Glutamatergic neuron (in vitro differentiated cells): ENCODE data around the gene CFAP61. TPM values are rescaled to one million over a fixed set of nuclear protein-coding genes. Genes with fewer than 3 reads are reported as not detected.

Source experiments
- DNase-seq: peaks from one replicate; pipeline ENCODE4 v3.0.0; 2022
- H3K27ac Mint-ChIP-seq: one replicate; pipeline ENCODE4 v1.8.0; 2020; ENCODE audit warnings: mild to moderate bottlenecking, mixed read lengths, inconsistent platforms; ENCODE audit not compliant: unreplicated experiment
- H3K27me3 Mint-ChIP-seq: one replicate; pipeline ENCODE4 v1.8.0; 2020; ENCODE audit warnings: mild to moderate bottlenecking, moderate library complexity, mixed read lengths, inconsistent platforms; ENCODE audit not compliant: unreplicated experiment
- H3K36me3 Mint-ChIP-seq: one replicate; pipeline ENCODE4 v1.8.0; 2020; ENCODE audit warnings: mild to moderate bottlenecking, mixed read lengths, inconsistent platforms; ENCODE audit not compliant: unreplicated experiment
- H3K4me1 Mint-ChIP-seq: one replicate; pipeline ENCODE4 v1.8.0; 2020; ENCODE audit warnings: mild to moderate bottlenecking, low read depth, mixed read lengths, inconsistent platforms; ENCODE audit not compliant: unreplicated experiment
- H3K4me3 Mint-ChIP-seq: one replicate; pipeline ENCODE4 v1.8.0; 2020; ENCODE audit warnings: mild to moderate bottlenecking, mixed read lengths, inconsistent platforms; ENCODE audit not compliant: unreplicated experiment
- H3K9me3 Mint-ChIP-seq: one replicate; pipeline ENCODE4 v1.8.0; 2020; ENCODE audit warnings: mild to moderate bottlenecking, moderate library complexity, mixed read lengths, inconsistent platforms; ENCODE audit not compliant: unreplicated experiment
- total RNA-seq: library from RNA; stranded (reverse); fragmentation: NEBNext Ultra II Directional; extraction: Animal tissue kit (Norgen Biotek cat#: 25700); gene quantifications from one replicate; pipeline ENCODE4 v1.2.1, GENCODE V29; 2021; ENCODE audit not compliant: unreplicated experiment
- TF ChIP-seq, protein P1 (sequence below): fragments of 200-600 bp; sonication (generic); IDR thresholded peaks from one replicate; pipeline ENCODE4 v1.5.0; 2021; ENCODE audit not compliant: partially characterized antibody, unreplicated experiment

Gene CFAP61
- total RNA-seq, 1 donor from 2014 or later: 5.0 TPM

DNA sequence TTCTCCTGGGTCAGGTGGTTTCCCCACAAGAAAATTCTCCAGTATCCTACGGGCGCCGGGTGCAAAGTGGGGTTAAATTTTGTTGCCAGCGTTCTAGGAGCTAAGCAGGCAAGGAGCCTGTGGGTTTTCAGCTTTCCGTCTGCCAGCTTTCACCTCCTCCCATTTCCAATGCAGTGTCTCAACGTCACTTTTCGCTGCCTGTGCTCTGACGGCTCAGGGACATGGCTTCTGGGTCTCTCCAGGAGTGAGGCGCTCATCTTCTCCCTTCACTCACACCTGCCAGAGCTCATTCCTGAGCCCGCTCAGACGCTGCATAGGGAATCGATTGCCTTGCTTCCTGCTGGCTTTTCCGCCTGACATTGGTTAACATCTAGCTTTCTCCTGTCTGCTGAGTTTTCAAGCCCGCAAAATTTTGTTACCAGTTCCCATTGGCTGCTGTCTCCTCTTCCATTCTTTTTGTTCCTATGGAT is 42.5 kb upstream of the CFAP61 start:
- Mint-ChIP-seq H3K9me3 (no peaks in the 10 kb centered on the region), H3K4me1 (peaks cover 4% of the 10 kb centered on the region), H3K27ac (peak overlapping the region; percentile 62), H3K27me3 (no peaks in the 10 kb centered on the region), H3K36me3 (no peaks in the 10 kb centered on the region), H3K4me3 (peak overlapping the region; percentile 3)
- TF ChIP-seq, protein P1, sequence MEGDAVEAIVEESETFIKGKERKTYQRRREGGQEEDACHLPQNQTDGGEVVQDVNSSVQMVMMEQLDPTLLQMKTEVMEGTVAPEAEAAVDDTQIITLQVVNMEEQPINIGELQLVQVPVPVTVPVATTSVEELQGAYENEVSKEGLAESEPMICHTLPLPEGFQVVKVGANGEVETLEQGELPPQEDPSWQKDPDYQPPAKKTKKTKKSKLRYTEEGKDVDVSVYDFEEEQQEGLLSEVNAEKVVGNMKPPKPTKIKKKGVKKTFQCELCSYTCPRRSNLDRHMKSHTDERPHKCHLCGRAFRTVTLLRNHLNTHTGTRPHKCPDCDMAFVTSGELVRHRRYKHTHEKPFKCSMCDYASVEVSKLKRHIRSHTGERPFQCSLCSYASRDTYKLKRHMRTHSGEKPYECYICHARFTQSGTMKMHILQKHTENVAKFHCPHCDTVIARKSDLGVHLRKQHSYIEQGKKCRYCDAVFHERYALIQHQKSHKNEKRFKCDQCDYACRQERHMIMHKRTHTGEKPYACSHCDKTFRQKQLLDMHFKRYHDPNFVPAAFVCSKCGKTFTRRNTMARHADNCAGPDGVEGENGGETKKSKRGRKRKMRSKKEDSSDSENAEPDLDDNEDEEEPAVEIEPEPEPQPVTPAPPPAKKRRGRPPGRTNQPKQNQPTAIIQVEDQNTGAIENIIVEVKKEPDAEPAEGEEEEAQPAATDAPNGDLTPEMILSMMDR: no peak
- DNase-seq: no peak

- no peak overlapping the region for H3K27ac Mint-ChIP-seq
- peaks cover 4% of the 10 kb centered on the region for H3K4me1 Mint-ChIP-seq
- TF ChIP-seq, protein P1: no peak
- no peaks in the 10 kb centered on the region for H3K9me3 Mint-ChIP-seq
- no peaks in the 10 kb centered on the region for H3K36me3 Mint-ChIP-seq
- H3K27me3 Mint-ChIP-seq: no peaks in the 10 kb centered on the region
- H3K4me3 Mint-ChIP-seq: no peak overlapping the region
- no peak for DNase-seq
These were observed 41.5 kb upstream of the CFAP61 start for GRCh38 chr20:20010639-20011500.

- peaks cover 6% of the 10 kb centered on the region for H3K4me1 Mint-ChIP-seq
- no peaks in the 10 kb centered on the region for H3K36me3 Mint-ChIP-seq
- DNase-seq: no peak
- H3K4me3 Mint-ChIP-seq: no peak overlapping the region
- H3K27ac Mint-ChIP-seq: no peak overlapping the region
- peaks cover 4% of the 10 kb centered on the region for H3K9me3 Mint-ChIP-seq
- H3K27me3 Mint-ChIP-seq: no peaks in the 10 kb centered on the region
- TF ChIP-seq, protein P1: no peak
These were observed 39.8 kb upstream of the CFAP61 start for GRCh38 chr20:20012541-20012940.

GRCh38 chr20:20014659-20015058 is 37.7 kb upstream of the CFAP61 start:
- no peak for DNase-seq
- Mint-ChIP-seq H3K36me3 (no peaks in the 10 kb centered on the region), H3K27me3 (no peaks in the 10 kb centered on the region), H3K4me1 (peaks cover 13% of the 10 kb centered on the region), H3K9me3 (peaks cover 4% of the 10 kb centered on the region), H3K4me3 (no peak overlapping the region), H3K27ac (no peak overlapping the region)
- TF ChIP-seq, protein P1: no peak
